Measurements from ENCODE around the gene PSMD12.
"Not testable (repeated sequence)": the region's sequence is repeated elsewhere in the genome, so short reads cannot be mapped to it uniquely, and the experiment has no call there.

PSMD12 gene

GRCh38 chr17:67353161-67353560, 13.2 kb downstream of the PSMD12 start:
- no peak for DNase-seq

GRCh38 chr17:67349420-67349819, 17.0 kb downstream of the PSMD12 start:
- DNase-seq, result no peak

- no peak for DNase-seq
Observed at GRCh38 chr17:67347826-67348225, 18.6 kb downstream of the PSMD12 start.

- no peak for DNase-seq
Observed at GRCh38 chr17:67343237-67343636, 23.1 kb downstream of the PSMD12 start.

- DNase-seq, result not testable (repeated sequence)
Observed at GRCh38 chr17:67338353-67338752, 28.0 kb downstream of the PSMD12 start.

GRCh38 chr17:67336859-67337258, 29.5 kb downstream of the PSMD12 start:
- no peak for DNase-seq

- DNase-seq, result no peak
Observed at GRCh38 chr17:67335245-67335835, 31.0 kb downstream of the PSMD12 start.

GRCh38 chr17:67332162-67332508, 34.2 kb downstream of the PSMD12 start:
- not testable (repeated sequence) for DNase-seq

- not testable (repeated sequence) for DNase-seq
Observed at GRCh38 chr17:67331381-67332161, 34.8 kb downstream of the PSMD12 start.

GRCh38 chr17:67328026-67328425, 38.4 kb downstream of the PSMD12 start:
- DNase-seq, result no peak

GRCh38 chr17:67326959-67327745, 39.2 kb downstream of the PSMD12 start:
- DNase-seq, result not testable (repeated sequence)

GRCh38 chr17:67326440-67326839, 39.9 kb downstream of the PSMD12 start:
- DNase-seq, result no peak

GRCh38 chr17:67324330-67324729, 42.0 kb downstream of the PSMD12 start:
- DNase-seq, result no peak

GRCh38 chr17:67323445-67323844, 42.9 kb downstream of the PSMD12 start:
- DNase-seq, result no peak

- DNase-seq, result no peak
Observed at GRCh38 chr17:67322042-67322787, 44.2 kb downstream of the PSMD12 start.

- not testable (repeated sequence) for DNase-seq
Observed at GRCh38 chr17:67321486-67321885, 44.9 kb downstream of the PSMD12 start.

- no peak for DNase-seq
Observed at GRCh38 chr17:67316781-67317180, 49.6 kb downstream of the PSMD12 start.

- DNase-seq, result no peak
Observed at GRCh38 chr17:67315865-67316264, 50.5 kb downstream of the PSMD12 start.

- no peak for DNase-seq
Observed at GRCh38 chr17:67312265-67312664, 54.1 kb downstream of the PSMD12 start.

- DNase-seq, result no peak
Observed at GRCh38 chr17:67311575-67311974, 54.8 kb downstream of the PSMD12 start.

- DNase-seq, result no peak
Observed at GRCh38 chr17:67310406-67310805, 56.0 kb downstream of the PSMD12 start.

GRCh38 chr17:67305446-67306235, 60.7 kb downstream of the PSMD12 start:
- not testable (repeated sequence) for DNase-seq

Data from SHP77 (cell line).